ENCODE results near the gene FBN3. TPM values are rescaled to one million over a fixed set of nuclear protein-coding genes. Genes with fewer than 3 reads are reported as not detected.
A peak's percentile ranks its signal among the peaks of the same experiment; 100 is the strongest.
"Not testable (repeated sequence)": the region's sequence is repeated elsewhere in the genome, so short reads cannot be mapped to it uniquely, and the experiment has no call there.

Gene FBN3
- total RNA-seq, 1 donor from 2014 or later: 4.2 TPM

DNA sequence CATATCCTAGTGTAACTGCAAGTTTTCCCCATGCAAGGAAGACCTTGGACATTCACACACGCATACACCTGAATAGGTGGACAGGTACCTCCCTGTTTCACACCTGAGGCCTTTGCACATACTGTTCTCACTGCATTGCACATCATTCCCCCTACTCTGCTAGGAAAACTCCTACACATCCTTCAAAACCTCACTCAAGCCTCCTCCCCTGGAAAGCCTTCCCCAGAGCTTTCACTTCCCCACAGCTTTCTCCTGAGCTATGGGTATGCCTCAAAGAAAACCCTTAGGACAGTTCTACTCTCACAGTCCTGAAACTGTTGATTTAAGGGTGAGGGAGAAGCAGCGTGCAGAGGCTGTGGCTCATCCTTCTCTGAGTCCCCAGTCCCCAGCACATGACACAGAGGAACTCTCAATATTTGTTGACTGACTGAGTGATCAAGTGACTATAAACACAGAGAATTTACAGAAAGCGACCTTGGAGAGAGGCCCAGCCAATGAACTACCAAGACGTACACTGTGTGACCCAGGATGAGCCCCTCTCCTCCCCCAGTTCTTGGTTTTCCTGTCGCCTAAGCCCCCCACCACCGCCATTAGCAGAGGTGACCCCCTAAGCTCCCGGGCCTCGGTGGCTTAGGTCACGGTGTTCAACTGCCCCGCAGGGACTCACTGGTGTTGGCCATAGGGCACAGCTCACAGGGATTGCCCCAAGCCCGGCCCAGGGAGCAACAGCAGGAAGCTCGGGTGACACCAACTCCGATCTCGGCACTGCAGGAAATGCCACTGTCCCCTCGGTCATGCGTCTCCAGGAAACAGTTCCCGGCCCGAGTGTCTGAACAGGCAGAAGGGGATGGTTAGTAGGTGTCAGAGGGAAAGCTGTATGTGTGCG, 40.6 kb downstream of the FBN3 start:
- H3K27ac ChIP-seq (ENCODE audit: low read depth, low read length): no peak overlapping the region
- no peaks in the 10 kb centered on the region for H3K36me3 ChIP-seq (ENCODE audit: control insufficient read depth in 3 of 3, insufficient read depth in 3 of 3, low read length in 3 of 3)
- H3K4me1 ChIP-seq (ENCODE audit: control insufficient read depth in 3 of 3, insufficient read depth in 3 of 3, low read length in 3 of 3): no peaks in the 10 kb centered on the region
- H3K9me3 ChIP-seq (ENCODE audit: control insufficient read depth in 3 of 3, low read length in 3 of 3): peaks cover 0 to 5% (median 5%) of the 10 kb centered on the region in 3 donors
- H3K4me3 ChIP-seq (ENCODE audit: low read length in 3 of 3): no peak overlapping the region
- H3K9ac ChIP-seq (ENCODE audit: low read depth in 1 of 3, low read length in 3 of 3): no peak overlapping the region
- H3K27me3 ChIP-seq (ENCODE audit: control insufficient read depth in 3 of 3, insufficient read depth in 3 of 3, low read length in 3 of 3): peaks cover 0 to 2% (median 2%) of the 10 kb centered on the region in 3 donors

- Histone ChIP-seq H3K9ac (ENCODE audit: low read depth in 1 of 3, low read length in 3 of 3) (no peak overlapping the region), H3K4me3 (ENCODE audit: low read length in 3 of 3) (no peak overlapping the region), H3K36me3 (ENCODE audit: control insufficient read depth in 3 of 3, insufficient read depth in 3 of 3, low read length in 3 of 3) (no peaks in the 10 kb centered on the region), H3K27me3 (ENCODE audit: control insufficient read depth in 3 of 3, insufficient read depth in 3 of 3, low read length in 3 of 3) (peaks cover 0 to 2% (median 2%) of the 10 kb centered on the region in 3 donors), H3K27ac (ENCODE audit: low read depth, low read length) (no peak overlapping the region), H3K4me1 (ENCODE audit: control insufficient read depth in 3 of 3, insufficient read depth in 3 of 3, low read length in 3 of 3) (no peaks in the 10 kb centered on the region), H3K9me3 (ENCODE audit: control insufficient read depth in 3 of 3, low read length in 3 of 3) (peaks cover 0 to 5% (median 5%) of the 10 kb centered on the region in 3 donors)
Measured at GRCh38 chr19:8107301-8107903, 42.0 kb downstream of the FBN3 start.

DNA sequence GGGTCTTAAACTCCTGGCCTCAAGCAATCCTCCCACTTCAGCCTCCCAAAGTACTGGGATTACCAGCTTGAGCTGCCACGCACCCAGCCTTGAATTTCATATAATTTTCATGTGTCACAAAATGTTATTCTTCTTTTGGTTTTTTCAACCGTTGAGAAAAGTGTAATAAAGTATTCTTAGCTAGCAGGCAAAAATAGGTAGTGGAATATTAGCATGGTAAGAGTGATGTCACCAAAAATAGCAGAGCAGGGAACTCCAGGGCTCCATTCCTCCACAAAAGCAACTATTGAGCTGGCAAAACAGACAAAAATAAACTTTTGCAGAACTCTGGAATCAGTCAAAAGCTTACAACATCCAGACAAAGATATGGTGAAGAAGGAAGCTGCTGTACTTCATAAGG, 43.9 kb downstream of the FBN3 start:
- Histone ChIP-seq H3K9me3 (ENCODE audit: control insufficient read depth in 3 of 3, low read length in 3 of 3) (peaks cover 0 to 5% (median 1%) of the 10 kb centered on the region in 3 donors), H3K9ac (ENCODE audit: low read depth in 1 of 3, low read length in 3 of 3) (no peak overlapping the region), H3K4me1 (ENCODE audit: control insufficient read depth in 3 of 3, insufficient read depth in 3 of 3, low read length in 3 of 3) (no peaks in the 10 kb centered on the region), H3K27me3 (ENCODE audit: control insufficient read depth in 3 of 3, insufficient read depth in 3 of 3, low read length in 3 of 3) (peaks cover 0 to 2% (median 0%) of the 10 kb centered on the region in 3 donors), H3K36me3 (ENCODE audit: control insufficient read depth in 3 of 3, insufficient read depth in 3 of 3, low read length in 3 of 3) (no peaks in the 10 kb centered on the region), H3K4me3 (ENCODE audit: low read length in 3 of 3) (no peak overlapping the region), H3K27ac (ENCODE audit: low read depth, low read length) (no peak overlapping the region)

DNA sequence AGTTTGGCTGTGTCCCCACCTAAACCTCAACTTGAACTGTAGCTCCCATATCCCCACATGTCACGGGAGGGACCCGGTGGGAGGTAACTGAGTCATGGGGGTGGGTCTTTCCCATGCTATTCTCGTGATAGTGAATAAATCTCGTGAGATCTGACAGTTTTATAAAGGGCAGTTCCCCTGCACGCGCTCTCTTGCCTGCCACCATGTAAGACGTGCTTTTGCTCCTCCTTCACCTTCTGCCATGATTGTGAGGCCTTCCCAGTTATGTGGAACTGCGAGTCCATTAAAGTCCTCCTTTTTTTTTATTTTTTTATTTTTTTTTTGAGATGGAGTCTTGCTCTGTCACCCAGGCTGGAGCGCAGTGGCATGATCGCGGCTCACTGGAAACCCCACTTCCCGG, 47.5 kb downstream of the FBN3 start:
- H3K4me1 ChIP-seq (ENCODE audit: control insufficient read depth in 3 of 3, insufficient read depth in 3 of 3, low read length in 3 of 3); H3K4me3 ChIP-seq (ENCODE audit: low read length in 3 of 3); H3K27ac ChIP-seq (ENCODE audit: low read depth, low read length); H3K36me3 ChIP-seq (ENCODE audit: control insufficient read depth in 3 of 3, insufficient read depth in 3 of 3, low read length in 3 of 3); H3K27me3 ChIP-seq (ENCODE audit: control insufficient read depth in 3 of 3, insufficient read depth in 3 of 3, low read length in 3 of 3); H3K9me3 ChIP-seq (ENCODE audit: control insufficient read depth in 3 of 3, low read length in 3 of 3); H3K9ac ChIP-seq (ENCODE audit: low read depth in 1 of 3, low read length in 3 of 3): not testable (repeated sequence)

DNA sequence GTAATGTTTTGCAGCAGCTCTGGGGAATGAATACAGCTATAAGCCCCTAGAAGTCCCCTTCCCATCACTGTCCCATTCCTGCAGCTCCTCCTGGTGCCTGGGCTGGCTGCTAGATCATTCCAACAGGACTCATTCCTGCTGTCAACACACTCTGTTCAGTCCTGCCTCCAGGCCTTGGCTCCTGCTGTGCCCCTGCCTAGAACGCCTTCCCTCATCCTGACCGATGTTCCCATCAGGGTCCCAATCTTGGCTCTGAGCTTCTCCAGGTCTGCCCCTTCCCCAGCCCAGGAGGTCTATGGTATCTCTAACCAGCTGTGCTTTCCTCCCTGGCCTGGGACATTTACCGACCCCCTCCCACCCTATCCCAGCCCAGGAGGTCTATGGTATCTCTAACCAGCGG, 48.1 kb downstream of the FBN3 start:
- H3K27ac ChIP-seq (ENCODE audit: low read depth, low read length): no peak overlapping the region
- no peak overlapping the region for H3K4me3 ChIP-seq (ENCODE audit: low read length in 3 of 3)
- H3K4me1 ChIP-seq (ENCODE audit: control insufficient read depth in 3 of 3, insufficient read depth in 3 of 3, low read length in 3 of 3): no peaks in the 10 kb centered on the region
- no peaks in the 10 kb centered on the region for H3K27me3 ChIP-seq (ENCODE audit: control insufficient read depth in 3 of 3, insufficient read depth in 3 of 3, low read length in 3 of 3)
- H3K36me3 ChIP-seq (ENCODE audit: control insufficient read depth in 3 of 3, insufficient read depth in 3 of 3, low read length in 3 of 3): no peaks in the 10 kb centered on the region
- H3K9ac ChIP-seq (ENCODE audit: low read depth in 1 of 3, low read length in 3 of 3): no peak overlapping the region
- peaks cover 4 to 6% (median 5%) of the 10 kb centered on the region in 3 donors for H3K9me3 ChIP-seq (ENCODE audit: control insufficient read depth in 3 of 3, low read length in 3 of 3)

GRCh38 chr19:8097681-8098567, 51.5 kb downstream of the FBN3 start:
- H3K9ac ChIP-seq (ENCODE audit: low read depth in 1 of 3, low read length in 3 of 3): no peak overlapping the region

DNA sequence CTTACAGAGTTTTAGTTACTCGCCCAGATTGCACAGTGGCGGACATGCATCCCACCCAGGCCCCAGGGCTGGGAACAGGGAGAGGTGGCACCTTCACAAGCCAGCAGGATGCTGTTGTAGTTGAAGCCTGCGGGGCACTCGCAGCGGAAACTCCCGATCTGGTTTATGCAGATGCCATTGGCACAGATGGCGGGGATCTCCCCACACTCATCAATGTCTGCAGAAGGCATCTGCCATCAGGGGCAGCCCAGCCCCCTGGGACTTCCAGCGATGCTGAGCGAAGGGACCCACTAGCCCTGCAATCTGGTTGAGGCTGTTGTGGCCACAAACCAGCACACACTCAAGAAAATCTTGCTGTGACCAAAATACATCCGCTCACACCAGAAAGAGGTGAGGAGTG, 52.2 kb downstream of the FBN3 start:
- peaks cover 0 to 2% (median 0%) of the 10 kb centered on the region in 3 donors for H3K36me3 ChIP-seq (ENCODE audit: control insufficient read depth in 3 of 3, insufficient read depth in 3 of 3, low read length in 3 of 3)
- no peak overlapping the region for H3K27ac ChIP-seq (ENCODE audit: low read depth, low read length)
- H3K4me1 ChIP-seq (ENCODE audit: control insufficient read depth in 3 of 3, insufficient read depth in 3 of 3, low read length in 3 of 3): no peaks in the 10 kb centered on the region
- H3K4me3 ChIP-seq (ENCODE audit: low read length in 3 of 3): no peak overlapping the region
- no peaks in the 10 kb centered on the region for H3K27me3 ChIP-seq (ENCODE audit: control insufficient read depth in 3 of 3, insufficient read depth in 3 of 3, low read length in 3 of 3)
- no peak overlapping the region for H3K9ac ChIP-seq (ENCODE audit: low read depth in 1 of 3, low read length in 3 of 3)
- H3K9me3 ChIP-seq (ENCODE audit: control insufficient read depth in 3 of 3, low read length in 3 of 3): peaks cover 16 to 25% (median 20%) of the 10 kb centered on the region in 3 donors

More at GRCh38 chr19:8097681-8098567, 51.5 kb downstream of the FBN3 start:
- no peak overlapping the region for H3K27ac ChIP-seq (ENCODE audit: low read depth, low read length)
- no peaks in the 10 kb centered on the region for H3K4me1 ChIP-seq (ENCODE audit: control insufficient read depth in 3 of 3, insufficient read depth in 3 of 3, low read length in 3 of 3)
- peaks cover 16 to 25% (median 20%) of the 10 kb centered on the region in 3 donors for H3K9me3 ChIP-seq (ENCODE audit: control insufficient read depth in 3 of 3, low read length in 3 of 3)
- no peak overlapping the region for H3K4me3 ChIP-seq (ENCODE audit: low read length in 3 of 3)
- H3K27me3 ChIP-seq (ENCODE audit: control insufficient read depth in 3 of 3, insufficient read depth in 3 of 3, low read length in 3 of 3): no peaks in the 10 kb centered on the region
- H3K36me3 ChIP-seq (ENCODE audit: control insufficient read depth in 3 of 3, insufficient read depth in 3 of 3, low read length in 3 of 3): peaks cover 0 to 2% (median 0%) of the 10 kb centered on the region in 3 donors

DNA sequence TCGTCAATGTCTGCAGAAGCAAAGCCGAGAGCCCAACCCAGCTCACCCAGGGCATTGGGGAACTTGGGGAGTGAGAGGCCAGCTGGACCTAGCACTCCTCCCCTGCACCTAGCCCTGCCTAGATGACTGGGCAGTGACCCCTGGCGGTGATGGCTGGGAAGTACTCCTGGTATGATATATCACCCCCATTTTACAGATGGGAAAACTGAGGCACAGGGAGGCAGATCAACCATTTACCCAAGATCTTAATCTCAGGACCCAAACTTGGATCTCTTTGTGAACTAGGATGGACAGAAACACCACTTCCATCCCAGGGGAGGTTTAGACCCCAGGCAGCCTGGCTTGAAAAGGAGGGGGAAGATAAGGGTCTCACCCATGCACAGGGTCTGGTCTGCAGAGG, 53.3 kb downstream of the FBN3 start:
- peaks cover 16 to 25% (median 20%) of the 10 kb centered on the region in 3 donors for H3K9me3 ChIP-seq (ENCODE audit: control insufficient read depth in 3 of 3, low read length in 3 of 3)

DNA sequence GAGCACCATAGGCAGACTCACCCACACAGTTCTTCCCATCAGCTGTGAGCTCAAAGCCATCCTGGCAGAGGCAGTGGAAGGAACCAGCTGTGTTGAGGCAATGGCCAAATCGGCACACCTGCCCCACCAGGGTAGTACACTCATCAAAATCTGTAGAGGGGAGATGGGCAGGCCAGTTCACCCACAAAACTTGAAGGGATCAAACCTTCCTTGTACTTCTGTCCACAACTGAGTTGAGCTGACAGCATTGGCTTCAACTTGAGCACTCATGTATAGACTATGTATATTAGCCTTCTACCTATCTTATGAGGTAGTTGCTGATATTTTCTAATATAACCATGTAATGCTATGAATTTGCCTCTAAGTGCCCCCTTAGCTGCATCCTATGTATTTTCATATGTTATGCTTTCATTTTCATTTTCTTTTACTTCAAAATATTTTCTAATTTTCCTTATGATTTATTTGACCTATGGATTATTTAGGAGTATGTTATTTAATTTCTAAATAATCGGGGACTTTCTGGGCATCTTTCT, 54.0 kb downstream of the FBN3 start:
- peaks cover 16 to 25% (median 23%) of the 10 kb centered on the region in 3 donors for H3K9me3 ChIP-seq (ENCODE audit: control insufficient read depth in 3 of 3, low read length in 3 of 3)
- no peak overlapping the region for H3K27ac ChIP-seq (ENCODE audit: low read depth, low read length)
- H3K9ac ChIP-seq (ENCODE audit: low read depth in 1 of 3, low read length in 3 of 3): no peak overlapping the region
- H3K27me3 ChIP-seq (ENCODE audit: control insufficient read depth in 3 of 3, insufficient read depth in 3 of 3, low read length in 3 of 3): no peaks in the 10 kb centered on the region
- H3K4me3 ChIP-seq (ENCODE audit: low read length in 3 of 3): peak overlapping the region in 1 of 3 donors; percentile 48
- peaks cover 0 to 2% (median 0%) of the 10 kb centered on the region in 3 donors for H3K36me3 ChIP-seq (ENCODE audit: control insufficient read depth in 3 of 3, insufficient read depth in 3 of 3, low read length in 3 of 3)
- H3K4me1 ChIP-seq (ENCODE audit: control insufficient read depth in 3 of 3, insufficient read depth in 3 of 3, low read length in 3 of 3): no peaks in the 10 kb centered on the region

More for the DNA sequence above, 53.3 kb downstream of the FBN3 start:
- Histone ChIP-seq H3K36me3 (ENCODE audit: control insufficient read depth in 3 of 3, insufficient read depth in 3 of 3, low read length in 3 of 3) (peaks cover 0 to 2% (median 0%) of the 10 kb centered on the region in 3 donors), H3K9ac (ENCODE audit: low read depth in 1 of 3, low read length in 3 of 3) (no peak overlapping the region), H3K27me3 (ENCODE audit: control insufficient read depth in 3 of 3, insufficient read depth in 3 of 3, low read length in 3 of 3) (no peaks in the 10 kb centered on the region), H3K4me1 (ENCODE audit: control insufficient read depth in 3 of 3, insufficient read depth in 3 of 3, low read length in 3 of 3) (no peaks in the 10 kb centered on the region), H3K27ac (ENCODE audit: low read depth, low read length) (no peak overlapping the region), H3K4me3 (ENCODE audit: low read length in 3 of 3) (peak overlapping the region in 1 of 3 donors; percentile 45)
